CMK (cell line): Measurements from ENCODE around the gene RIPK3.
"Not testable (repeated sequence)": the region's sequence is repeated elsewhere in the genome, so short reads cannot be mapped to it uniquely, and the experiment has no call there.

Experiments used
- DNase-seq: peaks from one replicate; pipeline ENCODE4 v3.0.0-alpha.2; 2010; ENCODE audit warnings: low read depth

Gene RIPK3

DNA sequence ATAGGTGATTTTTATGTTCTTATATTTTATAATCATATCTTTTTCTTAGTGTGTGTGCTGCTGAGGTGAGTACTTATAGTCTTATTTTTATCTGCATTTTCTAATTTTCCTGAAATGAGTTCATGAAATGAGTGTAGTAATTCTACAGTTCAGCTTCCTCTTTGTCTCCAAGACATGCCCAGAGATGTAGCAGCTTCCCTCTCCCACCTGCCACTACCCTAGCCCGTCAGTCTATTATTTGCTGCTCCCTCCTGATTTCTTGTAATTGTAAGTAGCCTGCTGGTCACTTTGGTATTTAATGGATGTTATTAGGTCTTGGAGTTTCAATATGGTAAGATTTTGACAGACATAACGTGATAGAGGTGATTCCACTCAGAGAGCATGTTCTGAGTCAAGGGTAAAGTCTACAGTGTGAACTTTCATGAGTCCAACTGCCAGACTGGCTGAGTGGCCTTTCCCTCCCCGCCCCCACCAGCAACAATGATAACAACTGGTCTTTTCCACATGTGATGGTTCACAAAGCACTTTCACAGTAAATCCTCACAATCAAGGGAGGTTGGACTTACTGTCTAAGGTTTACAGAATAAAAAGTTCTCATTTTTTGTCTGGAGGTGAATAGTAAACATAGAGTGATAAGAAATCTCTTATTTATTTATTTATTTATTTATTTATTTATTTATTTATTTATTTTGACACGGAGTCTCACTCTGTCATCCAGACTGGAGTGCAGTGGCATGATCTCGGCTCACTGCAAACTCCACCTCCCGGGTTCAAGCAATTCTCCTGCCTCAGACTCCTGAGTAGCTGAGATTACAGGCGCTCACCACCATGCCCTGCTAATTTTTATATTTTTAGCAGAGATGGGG, 4.2 kb upstream of the RIPK3 start:
- DNase-seq = no peak

DNA sequence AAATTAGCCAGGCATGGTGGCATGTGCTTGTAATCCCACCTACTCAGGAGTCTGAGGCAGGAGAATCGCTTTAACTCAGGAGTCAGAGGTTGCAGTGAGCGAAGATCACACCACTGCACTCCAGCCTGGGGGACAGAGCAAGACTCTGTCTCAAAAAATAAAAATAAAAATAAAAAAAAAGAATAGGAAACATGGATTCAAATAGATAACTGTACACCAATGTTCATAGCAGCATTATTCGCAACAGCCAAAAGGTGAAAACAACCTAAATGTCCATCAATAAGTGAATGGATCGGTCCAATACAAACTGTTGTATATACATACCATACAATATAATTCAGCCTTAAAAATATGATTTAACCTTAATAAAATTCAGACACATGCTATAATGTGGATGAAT, 3.1 kb upstream of the RIPK3 start:
- no peak for DNase-seq

DNA sequence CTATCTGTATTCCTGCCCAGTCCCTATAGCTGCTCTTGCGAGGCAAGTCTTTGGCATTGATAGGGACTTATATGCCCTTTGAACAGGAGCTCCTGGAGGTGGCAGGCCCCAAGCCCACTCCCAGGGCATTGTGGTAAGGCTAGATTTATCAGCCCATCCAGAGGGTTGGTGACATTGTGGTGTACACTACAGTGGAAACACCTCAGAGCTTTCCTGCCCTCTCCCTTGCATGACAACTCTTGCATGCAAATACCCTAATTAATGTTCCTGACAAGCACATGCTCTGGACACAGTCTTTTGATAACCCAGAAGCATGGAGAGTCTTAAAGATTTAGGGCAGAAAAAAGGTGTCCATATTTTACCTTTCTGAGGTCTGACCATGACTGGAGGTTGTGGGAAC, 815 bp upstream of the RIPK3 start:
- DNase-seq = no peak

DNA sequence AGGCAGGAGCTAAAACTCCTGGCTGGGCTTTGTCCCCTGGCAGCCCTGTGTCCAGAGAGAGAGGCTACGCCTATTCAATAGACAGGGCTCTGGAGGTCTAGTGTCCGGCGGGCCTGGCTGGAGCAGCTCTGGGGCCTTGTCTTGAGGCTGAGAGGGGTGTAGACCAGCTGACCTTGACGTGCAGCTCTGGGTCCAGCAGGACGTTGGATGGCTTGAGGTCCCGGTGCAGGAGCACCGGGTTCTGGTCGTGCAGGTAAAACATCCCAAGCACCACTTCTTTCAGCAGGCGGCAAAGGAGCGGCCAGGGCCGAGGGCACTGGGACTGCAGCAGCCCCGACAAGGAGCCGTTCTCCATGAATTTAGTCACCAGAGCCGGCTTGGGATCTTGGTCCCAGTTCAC, 948 bp downstream of the RIPK3 start:
- DNase-seq = no peak

DNA sequence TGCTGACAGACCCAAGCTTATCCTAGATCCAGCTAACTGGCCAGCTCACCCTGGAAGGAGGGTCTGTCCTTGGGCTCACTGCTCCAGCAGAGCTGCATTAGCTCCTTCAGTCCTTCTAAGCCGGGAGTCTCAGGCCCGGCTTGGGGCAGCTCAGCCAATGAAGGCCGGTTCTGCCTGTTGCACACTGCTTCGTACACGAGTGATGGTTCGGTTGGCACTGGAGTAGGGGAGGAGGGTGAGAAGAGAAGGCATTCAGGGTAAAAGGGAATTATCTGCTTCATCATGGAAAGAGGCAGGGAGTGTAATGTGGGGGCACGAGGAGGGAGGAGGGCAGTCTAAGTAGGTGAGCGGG, 2.0 kb downstream of the RIPK3 start:
- DNase-seq = no peak

DNA sequence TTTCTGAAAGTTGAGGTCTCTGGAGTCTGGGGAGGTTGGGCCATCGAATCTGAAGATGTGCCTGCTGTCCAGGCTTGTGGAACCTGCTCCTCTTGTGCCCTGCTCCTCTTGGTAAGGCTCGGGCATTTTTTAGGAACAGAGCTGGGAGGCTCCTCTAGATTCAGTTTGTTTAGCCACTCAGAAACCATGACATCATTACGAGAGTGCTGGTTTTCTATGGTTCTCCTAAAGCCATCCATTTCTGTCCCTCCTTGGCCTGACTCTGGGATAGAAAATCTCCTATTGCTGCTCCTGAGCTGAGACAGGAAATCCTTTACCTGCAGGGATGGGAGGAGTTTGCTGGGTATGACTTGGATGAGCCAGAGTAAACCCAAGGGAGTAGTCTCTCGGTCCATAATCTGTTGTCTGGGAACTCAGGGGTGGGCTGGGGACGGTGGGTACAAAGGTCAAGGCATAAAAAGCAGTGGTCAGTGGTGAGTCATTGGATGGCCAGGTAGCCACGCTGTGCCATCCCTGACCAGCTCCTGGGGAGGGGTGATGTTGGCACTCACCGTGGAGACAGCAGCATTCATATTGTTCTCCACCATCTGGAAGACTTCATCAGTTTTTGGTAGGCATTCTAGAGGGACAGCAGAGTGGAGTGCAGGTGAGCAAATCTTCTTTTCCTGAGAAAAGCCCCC, 2.5 kb downstream of the RIPK3 start:
- DNase-seq = no peak

DNA sequence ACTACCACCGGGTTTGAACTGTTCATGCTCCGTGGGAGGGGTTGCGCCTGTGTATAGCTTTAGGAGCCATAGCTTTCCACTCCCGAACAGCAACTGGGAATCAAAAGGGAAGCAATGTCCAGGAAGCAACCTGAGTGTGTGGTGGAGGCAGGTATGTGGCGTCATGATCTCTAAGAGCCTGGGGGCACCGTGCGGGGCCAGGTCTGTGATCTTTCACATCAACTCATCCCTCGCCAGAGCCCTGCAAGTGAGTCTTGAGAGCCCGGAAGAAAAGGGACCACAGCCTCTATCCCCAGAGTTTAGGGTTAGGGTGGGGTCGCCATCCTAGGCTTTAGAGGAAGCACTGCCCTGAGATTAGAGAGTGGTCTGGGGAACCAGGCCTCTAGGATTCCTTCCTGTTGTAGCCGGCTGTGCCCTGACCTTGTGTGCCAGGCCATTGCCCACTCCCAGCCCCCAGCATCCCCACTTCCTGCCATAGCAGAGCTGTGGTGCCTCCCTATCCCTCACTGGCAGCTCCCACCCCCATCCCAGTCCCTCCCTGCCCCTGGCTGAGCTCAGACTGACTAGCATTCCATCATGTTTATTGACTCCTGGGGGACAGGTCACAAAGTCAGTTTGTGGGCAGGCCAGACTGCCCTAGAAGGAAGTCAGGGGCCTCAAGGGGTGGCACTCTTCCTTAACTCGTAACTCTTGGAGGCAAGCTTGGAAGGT, 4.2 kb downstream of the RIPK3 start:
- DNase-seq = peak; percentile 54

DNA sequence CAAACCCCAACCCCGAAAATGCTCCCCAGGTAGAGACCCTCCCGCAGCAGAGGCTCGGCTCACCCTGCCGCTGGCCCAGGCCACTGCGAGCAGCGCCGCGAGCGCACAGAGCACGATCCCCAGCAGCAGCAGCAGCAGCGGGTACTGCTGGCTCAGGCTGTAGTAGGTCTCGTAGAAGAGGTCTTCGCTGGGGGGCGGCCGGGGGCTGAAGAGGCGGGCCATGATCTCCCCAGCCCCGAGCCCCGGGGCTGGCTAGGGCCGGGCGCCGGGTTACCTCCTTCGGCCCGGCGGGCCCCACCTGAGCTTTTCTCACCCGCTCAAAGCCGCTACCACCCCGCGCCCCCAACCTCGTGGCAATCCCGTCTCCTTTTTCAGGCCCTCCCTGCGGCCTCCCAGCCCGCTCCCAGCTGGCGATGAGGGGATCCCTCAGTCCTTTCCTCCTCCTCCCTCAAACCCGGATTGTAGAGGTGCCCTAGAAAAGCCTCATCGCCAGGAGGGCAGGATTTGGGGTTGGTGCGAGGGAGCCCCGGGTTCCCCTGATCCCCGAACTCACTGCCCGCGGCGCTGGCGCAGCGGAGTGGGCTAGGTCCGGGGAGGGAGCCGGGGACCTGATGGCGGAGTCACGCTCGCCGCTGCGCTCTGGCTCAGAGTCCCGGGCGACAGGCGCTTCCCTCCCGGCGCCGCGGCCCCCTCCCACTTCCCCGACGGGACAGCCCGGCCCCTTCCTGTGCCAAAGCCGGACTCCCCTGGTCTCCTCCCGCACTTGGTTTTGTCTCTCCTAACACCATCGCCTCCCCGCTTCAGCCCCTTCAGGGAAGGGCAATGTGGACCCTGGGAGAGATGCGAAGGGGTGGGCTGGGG, 5.1 kb downstream of the RIPK3 start, which contains the start of gene ADCY4:
ADCY4 (minus strand) TSS at position 641 of the 861 bp plus-strand sequence; CDS start at position 222, 419 bp downstream.
- DNase-seq = no peak

DNA sequence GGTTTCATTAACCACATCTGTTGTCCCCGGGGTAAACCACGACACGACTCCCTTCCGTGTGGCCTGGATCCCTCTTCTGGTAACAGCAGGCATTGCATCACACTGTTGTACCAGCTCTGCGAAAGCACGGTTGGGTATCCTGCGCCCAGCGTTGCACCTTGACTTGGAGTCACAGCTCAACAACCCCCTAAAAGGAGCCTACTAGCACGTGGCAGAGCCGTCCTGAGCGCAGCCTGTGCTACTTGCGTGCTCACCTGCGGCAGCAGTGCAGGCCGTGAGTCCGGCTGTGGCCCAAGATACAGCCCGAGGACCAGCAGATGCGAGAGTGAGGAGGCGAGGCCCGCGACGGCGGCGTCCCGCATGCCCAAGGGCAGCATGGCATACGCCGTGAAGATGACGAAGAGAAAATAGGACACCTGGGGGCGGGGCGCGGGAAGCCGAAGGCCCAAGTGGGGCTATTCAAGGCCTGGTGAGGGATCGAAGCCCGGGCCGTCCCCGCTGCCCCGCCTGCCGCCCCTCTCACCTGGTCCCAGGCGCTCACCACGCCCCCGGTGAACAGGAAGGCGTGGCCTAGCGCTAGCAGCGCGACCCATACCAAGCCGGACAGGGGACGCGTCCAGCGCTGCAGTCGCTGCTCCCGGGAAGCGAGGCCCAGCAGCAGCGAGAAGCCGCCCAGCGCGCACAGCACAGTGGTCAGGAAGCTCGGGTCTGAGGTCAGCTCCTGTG, 7.4 kb downstream of the RIPK3 start:
- peak; percentile 59 for DNase-seq

DNA sequence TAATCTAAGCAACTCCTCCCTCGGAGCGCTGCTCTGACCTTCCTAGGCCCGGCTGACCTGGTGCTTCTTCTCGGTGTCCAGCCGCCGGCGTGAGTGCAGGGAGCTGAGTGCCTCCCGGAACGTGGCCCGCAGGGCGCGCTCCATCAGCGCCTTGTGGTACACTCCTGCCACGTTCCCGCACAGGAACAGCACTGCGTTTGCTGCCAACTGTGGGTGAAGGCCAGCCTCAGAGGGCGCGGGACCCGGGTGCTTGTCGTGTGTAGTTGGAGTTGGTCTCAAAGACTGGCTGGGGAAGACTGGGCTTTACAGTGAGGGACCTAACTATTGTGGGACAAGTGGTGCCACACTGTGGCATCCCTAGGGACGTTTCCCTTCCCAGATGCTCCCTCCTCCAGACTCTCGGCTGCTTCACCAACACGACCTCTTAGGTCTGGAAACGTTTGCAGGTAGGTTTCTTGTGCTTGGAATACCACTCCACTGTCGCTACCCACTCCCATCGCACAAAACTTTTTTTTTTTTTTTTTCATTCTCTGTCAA, 8.0 kb downstream of the RIPK3 start:
- no peak for DNase-seq

DNA sequence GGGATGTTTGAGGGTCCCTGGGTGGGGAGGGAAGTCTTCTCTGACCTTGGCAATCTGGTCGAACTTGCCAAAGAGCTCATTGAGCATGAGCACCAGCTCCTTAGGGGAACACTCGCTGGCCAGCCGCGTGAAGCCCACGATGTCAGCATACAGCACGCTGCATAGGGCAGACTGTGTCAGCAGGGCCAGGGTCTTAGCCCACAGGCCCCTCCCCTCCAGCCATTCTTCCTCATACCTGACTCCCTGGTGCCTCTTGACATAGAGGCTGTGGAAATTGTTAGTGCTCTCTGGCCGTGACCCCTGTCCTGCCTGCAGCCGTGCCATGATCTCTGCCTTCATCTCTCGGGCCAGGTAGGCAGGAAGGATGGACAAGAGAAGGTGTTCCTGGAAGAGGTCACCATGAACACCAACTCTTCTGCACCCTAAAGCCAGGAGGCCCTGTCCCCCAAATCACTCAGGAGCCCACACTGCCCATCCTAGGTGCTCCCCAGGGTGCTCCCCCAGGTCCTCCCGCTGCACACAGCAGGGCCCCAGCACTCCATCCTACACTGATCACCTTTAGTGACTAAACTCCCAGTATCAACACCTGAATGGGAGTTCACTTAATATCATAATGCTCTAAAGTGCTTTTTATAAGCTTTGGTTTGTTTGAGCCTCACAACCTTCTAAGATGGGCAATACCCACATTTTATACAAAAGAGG, 8.7 kb downstream of the RIPK3 start:
- no peak for DNase-seq

DNA sequence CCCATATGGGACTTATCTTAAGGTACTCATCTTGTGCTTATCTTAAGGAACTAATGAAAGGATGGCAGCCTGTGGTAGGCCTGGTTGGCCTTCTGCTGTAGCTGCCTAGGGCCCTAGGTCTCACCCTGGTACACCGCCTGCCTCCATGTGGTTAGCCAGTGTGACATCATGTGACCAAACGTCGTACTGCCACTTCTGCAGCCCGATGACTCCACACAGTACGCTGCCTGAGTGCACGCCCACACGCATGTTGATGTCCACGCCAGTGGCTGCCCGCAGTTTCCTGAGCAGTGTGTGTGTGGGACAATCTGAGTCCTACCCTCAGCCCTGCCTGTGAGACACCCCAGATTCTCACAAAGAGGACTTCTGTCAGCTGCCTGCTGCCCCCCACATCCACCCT, 10.1 kb downstream of the RIPK3 start:
- peak; percentile 72 for DNase-seq

DNA sequence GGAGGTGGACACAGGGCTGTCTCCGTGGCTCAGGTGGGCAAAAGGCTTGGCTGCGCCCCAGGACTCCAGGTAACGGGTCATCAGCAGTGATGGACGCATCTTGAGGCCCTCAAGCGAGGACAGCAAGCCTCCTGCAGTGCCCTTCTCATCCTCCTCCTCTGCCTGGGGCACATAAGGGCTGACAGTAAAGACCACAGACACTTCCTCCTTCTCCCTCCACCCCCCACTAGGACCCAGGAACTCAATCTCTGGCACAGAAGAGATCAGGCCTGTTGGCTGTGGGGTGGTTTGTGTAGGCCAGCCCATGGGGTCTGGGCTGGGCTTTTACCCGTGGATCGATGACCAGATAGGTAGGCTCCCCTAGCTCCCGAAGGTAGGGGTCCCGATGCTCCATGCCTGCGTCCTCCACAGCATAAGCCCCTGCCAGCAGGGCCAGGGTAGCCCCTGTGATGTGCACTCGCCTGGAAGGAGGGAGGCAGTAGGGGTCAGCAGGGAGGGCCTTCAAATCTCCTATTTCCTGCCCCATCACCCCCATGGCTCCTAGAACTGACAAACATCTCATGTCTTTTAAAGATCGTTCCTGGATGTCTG, 10.6 kb downstream of the RIPK3 start:
- no peak for DNase-seq

DNA sequence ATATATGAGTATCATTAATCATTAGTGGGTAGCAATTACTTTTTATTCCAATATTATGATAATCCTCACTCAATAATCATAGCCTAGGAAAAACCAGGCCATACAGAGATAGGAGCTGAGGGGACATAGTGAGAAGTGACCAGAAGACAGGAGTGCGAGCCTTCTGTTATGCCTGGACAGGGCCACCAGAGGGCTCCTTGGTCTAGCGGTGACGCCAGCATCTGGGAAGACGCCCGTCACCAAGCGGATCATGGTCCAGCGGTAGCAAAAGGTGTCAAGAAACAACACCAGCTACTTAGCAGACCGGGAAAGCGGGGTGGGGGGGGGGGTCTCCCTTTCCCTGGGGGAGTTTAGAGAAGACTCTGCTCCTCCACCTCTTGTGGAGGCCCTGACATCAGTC, 11.9 kb downstream of the RIPK3 start:
- DNase-seq = not testable (repeated sequence)

DNA sequence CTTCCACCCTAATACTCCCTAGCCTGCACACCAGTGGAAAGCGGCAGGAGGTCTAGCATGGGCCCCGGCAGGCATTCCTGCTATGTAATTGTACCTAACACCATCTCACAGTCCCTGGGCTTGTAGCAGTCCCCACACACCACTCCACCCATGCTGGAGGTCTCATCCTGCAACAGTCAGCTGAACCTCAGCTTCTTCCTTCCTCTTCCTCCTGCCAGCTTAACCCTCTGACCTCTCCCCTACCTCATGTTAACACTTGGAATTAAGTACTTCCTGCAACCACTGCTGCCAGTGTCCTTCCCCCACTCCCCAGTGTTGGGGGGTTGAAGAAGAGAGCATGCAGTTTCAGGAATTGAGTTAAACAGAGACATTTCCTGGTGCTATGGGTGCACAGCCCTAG, 12.5 kb downstream of the RIPK3 start:
- DNase-seq = no peak

DNA sequence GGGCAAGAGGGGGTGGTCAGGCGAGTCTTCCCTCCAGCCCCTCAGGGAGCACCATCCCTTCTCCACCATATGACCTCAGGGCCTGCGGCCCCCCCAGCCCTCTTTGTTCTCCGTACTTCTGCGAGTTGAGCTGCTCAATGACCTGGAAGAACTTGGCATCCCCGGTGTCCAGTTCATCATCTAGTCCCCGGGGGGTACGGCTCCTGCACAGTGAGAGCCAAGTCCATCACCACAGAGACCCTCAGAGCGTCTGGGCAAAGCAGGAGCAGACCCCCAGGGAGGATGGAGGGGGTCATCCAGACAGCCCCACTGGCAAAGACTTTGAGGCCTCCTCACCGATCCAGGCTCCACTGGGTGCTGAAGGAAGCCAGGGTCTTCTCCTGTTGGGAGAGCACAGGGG, 13.8 kb downstream of the RIPK3 start:
- no peak for DNase-seq

DNA sequence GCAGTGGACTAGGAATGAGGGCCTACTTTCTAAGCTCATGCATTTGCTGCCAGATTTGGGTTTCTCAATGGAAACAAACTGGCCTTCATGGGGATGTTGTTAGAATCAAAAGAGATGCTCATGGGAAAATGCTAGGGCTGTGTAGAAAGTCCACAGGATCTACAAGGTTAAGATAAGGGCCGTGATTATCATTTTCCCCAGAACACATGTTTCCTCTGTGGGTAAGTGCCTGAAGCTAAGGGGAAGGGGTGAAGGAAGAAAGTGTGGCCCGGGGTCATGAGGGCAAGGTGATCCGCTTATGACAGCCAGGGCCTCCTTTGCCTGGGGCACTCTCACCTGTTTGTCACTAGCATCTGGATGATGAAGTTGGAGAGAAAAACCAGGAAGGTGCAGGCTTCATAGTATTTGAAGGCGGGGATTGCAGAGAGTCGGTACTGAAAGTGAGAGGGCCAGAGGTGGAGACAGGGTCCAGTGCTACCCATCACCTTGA, 14.7 kb downstream of the RIPK3 start:
- no peak for DNase-seq

DNA sequence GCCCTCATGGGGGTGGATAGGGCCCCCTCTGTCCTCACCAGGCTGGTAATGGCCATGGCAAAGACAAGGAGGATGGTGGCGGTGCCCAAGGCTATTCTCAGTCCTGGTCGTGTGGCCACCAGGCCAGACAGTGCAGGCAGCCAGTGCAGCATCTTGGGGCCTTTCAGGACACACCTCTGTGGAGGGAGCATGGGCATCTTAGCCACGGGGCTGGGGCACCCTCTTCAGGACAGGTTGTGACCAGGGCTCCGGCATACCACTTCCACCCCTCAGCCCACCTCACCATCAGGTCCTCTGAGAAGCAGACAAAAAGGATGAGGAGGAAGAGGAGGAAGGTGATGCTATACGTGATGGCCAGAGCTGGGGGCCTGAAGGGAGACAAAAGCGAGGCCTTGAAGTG, 15.8 kb downstream of the RIPK3 start:
- no peak for DNase-seq

DNA sequence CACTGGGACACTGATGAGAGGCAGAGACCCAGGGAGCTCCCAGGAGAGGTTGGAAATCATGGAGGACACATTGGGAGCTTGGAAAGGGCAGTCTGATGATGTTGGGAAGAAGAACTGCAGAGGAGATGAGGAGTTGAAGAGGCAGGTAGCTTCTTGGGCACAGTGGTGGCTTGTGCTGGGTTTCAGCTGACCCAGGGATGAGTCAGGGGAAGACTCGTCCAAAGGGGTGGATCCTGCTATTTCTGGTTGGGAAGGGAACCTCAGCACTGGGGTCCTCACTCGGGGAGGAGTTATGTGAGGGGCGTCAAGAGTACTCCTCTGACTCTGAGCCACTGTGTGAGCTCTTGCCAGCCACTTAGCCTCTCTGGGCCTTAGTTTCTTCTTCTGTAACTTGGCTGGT, 16.4 kb downstream of the RIPK3 start:
- no peak for DNase-seq

DNA sequence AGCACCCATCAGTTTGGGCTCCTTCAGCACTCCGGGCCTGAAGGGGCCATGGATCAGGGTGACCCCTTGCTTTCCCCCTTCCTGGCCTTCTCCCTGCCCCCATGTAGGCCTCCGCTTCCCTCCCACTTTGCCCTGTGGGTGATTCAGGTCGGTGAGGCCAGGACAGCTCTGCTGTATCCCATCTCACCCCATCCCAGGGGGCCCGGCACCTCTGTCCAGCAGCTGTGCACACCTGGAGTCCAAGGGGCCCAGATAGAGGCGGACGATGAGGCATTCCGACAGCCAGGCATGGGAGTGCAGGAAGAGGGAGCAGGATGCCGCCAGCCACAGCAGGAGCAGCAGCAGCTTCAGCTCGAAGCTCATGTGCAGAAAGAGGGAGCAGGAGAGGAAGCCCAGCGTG, 17.1 kb downstream of the RIPK3 start:
- DNase-seq = no peak
